Stimulated activated CD8-positive, alpha-beta memory T cell treated with anti-CD3 and anti-CD28 coated beads, Interleukin-7, amount 100 ng/mL, for 4 hours (primary cell): ENCODE measurements around the gene PHACTR3.
"Not testable (repeated sequence)": the region's sequence is repeated elsewhere in the genome, so short reads cannot be mapped to it uniquely, and the experiment has no call there.

Experiments used
- DNase-seq, 2 donors: peaks; one replicate each; pipeline ENCODE4 v3.0.0-alpha.2; 2020; ENCODE audit warnings: low read depth in 2 of 2

The PHACTR3 gene

DNA sequence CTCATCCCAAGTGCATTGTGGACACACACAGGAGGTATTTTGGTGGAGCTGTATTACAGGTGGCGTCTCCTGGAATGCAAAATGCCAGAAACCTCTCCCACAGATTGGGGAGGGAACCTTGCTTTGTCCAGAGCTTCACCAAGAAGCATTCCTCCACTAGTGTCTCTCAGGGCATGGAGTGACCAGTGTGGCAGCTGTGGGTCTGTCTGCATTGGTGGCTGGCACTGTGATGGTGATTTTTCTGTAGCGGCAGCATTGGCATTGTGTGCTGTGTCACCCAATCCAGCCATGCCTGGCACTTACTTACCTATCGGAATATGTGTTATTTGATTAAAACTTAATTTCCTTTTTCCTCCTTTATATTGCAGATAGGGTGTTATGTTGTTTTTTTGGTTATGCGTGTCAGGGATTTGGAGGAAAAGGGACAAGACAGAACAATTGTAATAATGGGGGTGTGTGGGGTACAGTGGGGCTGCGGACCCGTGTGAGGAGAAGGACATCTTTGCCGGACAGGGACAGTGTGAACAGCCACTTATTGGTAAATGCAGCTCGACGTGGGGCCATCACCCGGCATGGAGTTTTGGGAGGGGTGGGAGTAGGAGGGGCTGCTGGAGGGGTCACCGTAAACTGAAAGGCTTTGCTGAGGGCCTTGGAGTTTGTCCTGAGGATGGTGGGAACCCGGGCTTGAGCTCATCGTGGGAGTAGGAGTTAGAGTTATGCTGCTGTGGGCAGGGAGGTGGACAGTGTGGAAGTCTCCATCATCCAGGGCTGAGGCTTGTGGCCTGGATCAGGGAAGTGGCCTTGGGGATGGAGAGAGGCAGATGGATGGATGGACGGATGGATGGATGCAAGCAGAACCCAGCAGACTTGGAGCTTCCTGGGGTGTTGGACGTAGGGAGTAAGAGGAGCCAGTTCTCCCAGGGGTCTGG is 224.0 kb downstream of the PHACTR3 start:
- DNase-seq, result no peak

DNA sequence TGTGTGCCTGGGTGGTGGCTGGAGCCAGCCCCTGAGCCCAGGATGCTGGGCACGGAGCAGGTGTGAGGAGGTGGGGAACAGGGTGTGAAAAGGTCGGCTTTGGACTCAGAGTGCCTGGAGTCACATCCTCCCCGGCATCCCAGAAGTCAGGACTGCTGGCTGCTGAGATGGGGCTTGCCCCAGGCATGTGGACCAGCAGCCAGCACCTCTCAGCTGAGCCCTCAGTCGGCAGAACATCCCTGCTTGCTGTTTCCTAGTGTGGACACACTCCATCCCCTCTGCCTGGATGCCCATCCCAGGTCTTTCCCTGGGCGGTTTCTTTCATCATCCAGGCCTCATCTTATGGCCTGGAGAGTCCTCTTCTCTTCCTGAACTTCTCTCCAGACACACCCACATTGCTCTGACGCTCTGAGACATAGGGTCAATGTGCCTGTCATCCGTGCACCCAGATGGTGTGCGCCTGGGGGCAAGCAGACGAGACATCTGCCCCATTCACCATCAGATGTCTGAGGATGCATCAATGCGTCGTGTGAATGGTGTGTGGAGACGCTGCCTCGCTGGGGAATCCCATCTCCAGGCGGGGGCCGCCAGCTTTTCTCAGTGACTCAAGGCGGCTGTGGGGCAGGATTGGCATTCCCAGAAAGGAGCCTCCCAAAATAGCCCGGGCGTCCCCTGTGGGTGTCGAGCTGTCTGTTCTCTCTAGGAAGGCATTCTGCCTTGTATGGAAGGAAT is 224.9 kb downstream of the PHACTR3 start:
- DNase-seq, result no peak

GRCh38 chr20:59829786-59830664 is 225.7 kb downstream of the PHACTR3 start:
- no peak for DNase-seq

GRCh38 chr20:59830665-59831023 is 226.3 kb downstream of the PHACTR3 start:
- DNase-seq, result no peak

GRCh38 chr20:59831024-59831915 is 226.9 kb downstream of the PHACTR3 start:
- no peak for DNase-seq

GRCh38 chr20:59831916-59832270 is 227.6 kb downstream of the PHACTR3 start:
- no peak for DNase-seq

DNA sequence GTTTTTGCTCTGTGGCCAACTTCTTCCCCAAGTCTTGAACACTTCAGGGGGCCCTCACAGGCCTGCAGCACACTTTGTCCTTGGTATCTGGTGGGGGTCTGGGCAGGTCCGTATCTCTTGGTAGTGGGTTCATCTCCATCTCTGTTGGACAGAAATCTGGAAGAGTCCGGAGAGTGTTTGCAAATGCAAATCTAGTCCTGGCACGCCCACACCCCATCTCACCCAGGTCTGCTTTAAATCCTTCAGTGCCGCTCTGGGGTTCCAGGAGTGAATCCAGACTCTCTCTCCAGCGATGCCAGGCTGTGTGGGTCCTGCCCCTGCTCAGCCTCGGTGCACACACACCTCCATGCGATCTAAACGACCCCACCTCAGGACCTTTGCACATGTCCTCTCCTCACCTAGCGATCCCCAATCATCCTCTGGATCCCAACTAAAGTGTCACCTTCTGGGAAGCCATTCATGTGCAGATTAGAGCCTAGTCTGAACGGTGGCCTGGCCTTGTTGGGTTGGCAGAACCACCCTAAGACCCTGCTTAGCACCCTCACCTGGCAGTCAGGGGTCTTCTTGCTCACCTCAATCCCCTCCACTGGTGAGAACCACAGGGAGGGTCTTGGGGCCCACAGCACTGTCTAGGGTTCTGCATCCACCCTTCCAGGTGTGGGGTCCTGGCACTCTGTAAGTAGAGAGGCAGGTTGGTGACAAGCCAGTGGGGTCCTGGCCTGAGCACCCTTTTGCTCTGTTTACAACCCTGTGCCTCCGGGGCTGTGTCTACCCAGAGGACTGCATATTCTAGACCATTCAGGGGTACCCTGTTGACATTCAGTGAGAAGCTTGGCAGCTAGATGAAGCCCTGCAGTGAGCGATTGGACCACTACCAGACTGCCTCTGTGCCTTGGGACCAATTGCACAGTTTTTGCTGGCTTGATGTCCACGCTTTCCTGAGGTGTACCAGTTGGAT is 228.3 kb downstream of the PHACTR3 start:
- no peak for DNase-seq

DNA sequence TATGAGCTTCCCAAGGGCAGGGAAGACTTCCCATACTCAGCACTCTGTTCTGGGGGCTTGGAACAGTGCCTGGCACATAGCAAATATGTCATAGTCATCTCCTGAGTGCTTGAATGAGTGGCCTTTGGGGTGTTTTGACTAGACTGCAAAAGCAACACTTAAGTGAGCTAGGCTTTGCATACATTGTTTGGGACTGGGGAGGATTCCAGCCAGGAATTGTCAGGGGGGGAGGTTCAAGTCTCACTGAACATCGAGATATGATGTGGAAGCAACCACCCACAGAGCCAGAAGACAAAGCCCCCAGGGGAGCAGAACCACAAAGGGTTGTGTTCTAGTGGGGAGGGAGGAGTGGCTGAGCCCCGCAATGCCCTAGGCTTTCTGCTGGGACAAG is 230.7 kb downstream of the PHACTR3 start:
- no peak for DNase-seq

- DNase-seq, result no peak
Measured at GRCh38 chr20:59835448-59836395, 231.4 kb downstream of the PHACTR3 start.

- DNase-seq, result no peak
Measured at GRCh38 chr20:59836767-59837166, 232.4 kb downstream of the PHACTR3 start.

- no peak for DNase-seq
Measured at GRCh38 chr20:59837623-59838394, 233.5 kb downstream of the PHACTR3 start.

DNA sequence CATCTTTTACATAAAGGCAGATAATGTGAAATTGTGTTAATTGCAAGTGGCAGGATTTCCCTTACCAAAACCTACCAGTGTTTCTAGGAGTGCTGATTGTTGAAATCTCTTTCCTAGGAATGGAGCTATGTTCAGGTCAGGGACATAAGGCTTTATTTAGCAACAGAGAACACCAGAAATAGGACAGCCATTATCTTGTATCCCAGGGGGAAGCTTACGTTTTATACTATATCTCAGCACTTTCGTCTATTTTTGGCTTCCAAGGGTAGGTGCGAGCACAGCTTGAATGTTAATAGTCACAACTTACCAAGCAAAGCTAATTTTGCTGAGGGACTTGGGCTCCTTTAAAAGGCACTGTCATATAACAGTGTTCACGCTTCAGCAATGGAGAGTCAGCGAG is 235.1 kb downstream of the PHACTR3 start:
- DNase-seq, result no peak

GRCh38 chr20:59845472-59845871 is 241.1 kb downstream of the PHACTR3 start:
- no peak for DNase-seq

GRCh38 chr20:59848182-59848581 is 243.8 kb downstream of the PHACTR3 start:
- DNase-seq, result no peak

DNA sequence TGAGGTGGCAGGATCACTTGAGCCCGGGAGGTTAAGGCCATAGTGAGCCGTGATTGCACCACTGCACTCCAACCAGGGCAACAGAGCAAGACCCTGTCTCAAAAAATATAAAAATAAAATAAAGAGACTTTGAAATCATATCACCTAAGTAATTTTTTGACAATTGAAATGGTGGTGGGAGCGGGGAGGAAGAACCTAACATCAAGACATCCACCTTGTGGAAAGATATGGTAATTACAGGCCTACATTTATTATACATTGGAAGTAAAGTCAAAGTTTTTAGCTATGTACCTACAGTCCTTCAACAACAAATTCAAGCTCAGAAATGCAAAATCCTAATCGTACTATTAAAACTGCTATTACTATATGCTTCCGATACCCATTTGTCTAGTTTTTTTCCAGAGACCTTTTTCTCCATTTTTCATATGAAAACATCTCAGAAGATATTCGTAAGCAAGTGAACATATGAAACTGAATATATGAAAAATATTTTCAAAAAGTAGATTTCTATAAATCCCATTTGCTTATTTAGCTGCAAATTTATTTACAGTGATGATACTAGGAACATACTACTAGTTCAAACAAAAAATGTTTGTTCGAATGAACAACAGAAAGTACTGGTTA is 245.8 kb downstream of the PHACTR3 start:
- DNase-seq, result no peak

DNA sequence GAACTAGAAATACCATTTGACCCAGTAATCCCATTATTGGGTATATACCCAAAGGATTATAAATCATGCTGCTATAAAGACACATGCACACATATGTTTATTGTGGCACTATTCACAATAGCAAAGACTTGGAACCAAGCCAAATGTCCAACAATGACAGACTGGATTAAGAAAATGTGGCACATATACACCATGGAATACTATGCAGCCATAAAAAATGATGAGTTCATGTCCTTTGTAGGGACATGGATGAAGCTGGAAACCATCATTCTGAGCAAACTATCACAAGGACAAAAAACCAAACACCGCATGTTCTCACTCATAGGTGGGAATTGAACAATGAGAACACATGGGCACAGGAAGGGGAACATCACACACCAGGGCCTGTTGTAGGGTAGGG is 252.2 kb downstream of the PHACTR3 start:
- not testable (repeated sequence) for DNase-seq

DNA sequence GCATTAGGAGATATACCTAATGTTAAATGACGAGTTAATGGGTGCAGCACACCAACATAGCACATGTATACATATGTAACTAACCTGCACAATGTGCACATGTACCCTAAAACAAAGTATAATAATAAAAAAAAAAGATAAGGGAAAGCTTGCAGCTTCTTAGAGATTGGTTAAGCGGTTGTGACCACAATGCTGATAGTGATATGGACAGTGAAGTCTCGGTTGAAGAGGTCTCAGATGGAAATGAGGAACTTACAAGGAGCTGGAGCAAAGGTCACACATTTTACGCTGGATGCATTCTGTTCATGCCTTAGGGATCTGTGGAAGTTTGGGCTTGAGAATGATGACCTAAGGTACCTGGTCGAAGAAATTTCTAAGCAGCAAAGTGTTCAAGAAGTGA is 252.6 kb downstream of the PHACTR3 start:
- DNase-seq, result not testable (repeated sequence)

DNA sequence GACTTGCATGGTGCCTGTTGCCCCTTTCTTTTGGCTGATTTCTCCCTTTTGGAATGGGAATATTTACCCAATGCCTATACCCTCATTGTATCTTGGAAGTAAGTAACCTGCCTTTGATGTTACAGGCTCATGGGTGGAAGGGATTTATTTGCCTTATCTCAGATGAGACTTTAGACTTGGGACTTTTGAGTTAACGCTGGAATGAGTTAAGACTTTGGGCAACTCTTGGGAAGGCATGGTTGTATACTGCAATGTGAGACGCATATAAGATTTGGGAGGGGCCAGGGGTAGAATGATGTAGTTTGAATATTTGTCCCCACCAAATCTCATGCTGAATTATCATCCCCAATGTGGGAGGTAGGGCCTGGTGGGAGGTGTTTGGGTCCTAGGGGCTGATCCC is 253.6 kb downstream of the PHACTR3 start:
- no peak for DNase-seq
